Uterus (tissue), 2 donors: ENCODE results near the gene CENPF.

Source experiments
- CTCF ChIP-seq, 4 experiments: fragments of 200-600 bp in 2 of 4; fragments of 450-650 bp in 2 of 4; sonication (generic) in 2 of 4; IDR thresholded peaks; one replicate each; pipeline ENCODE4 v1.5.1; 2016 to 2019; ENCODE audit warnings: antibody characterized with exemption in 4 of 4, mild to moderate bottlenecking in 2 of 4, moderate library complexity in 1 of 4
- POLR2A ChIP-seq, 2 donors: fragments of 450-650 bp; IDR thresholded peaks; one replicate each; pipeline ENCODE4 v1.6.1; 2016; ENCODE audit warnings: antibody characterized with exemption in 2 of 2, mild to moderate bottlenecking in 1 of 2, moderate library complexity in 1 of 2

- TF ChIP-seq CTCF (IDR thresholded peaks at IDR 0.05) (no peak), POLR2A (IDR thresholded peaks at IDR 0.05) (no peak)
Measured at GRCh38 chr1:214617843-214618242, 14.8 kb downstream of the CENPF start.
